IPS-15b (cell line): ENCODE data around the gene POLR2F.

ENCODE experiments used
- H3K27me3 ChIP-seq: one replicate; pipeline ENCODE4 v1.6.1; 2013; ENCODE audit warnings: low read length; ENCODE audit not compliant: control insufficient read depth, insufficient read depth
- H3K36me3 ChIP-seq: one replicate; pipeline ENCODE4 v1.6.1; 2013; ENCODE audit warnings: low read length; ENCODE audit not compliant: control insufficient read depth, insufficient read depth
- H3K4me1 ChIP-seq: one replicate; pipeline ENCODE4 v1.6.1; 2013; ENCODE audit warnings: mild to moderate bottlenecking, low read length; ENCODE audit not compliant: control insufficient read depth, insufficient read depth
- H3K4me3 ChIP-seq: one replicate; pipeline ENCODE4 v1.5.1; 2013; ENCODE audit warnings: low read depth, low read length
- H3K9ac ChIP-seq: one replicate; pipeline ENCODE4 v1.6.1; 2013; ENCODE audit warnings: low read depth, mild to moderate bottlenecking, low read length
- H3K9me3 ChIP-seq: one replicate; pipeline ENCODE4 v1.6.1; 2013; ENCODE audit warnings: mild to moderate bottlenecking, low read length; ENCODE audit not compliant: control insufficient read depth, insufficient read depth

Gene POLR2F

GRCh38 chr22:37913233-37913721, 40.2 kb upstream of the POLR2F start:
- Histone ChIP-seq H3K4me3 (no peak overlapping the region), H3K36me3 (peaks cover 5% of the 10 kb centered on the region), H3K4me1 (peaks cover 4% of the 10 kb centered on the region), H3K9me3 (no peaks in the 10 kb centered on the region), H3K27me3 (no peaks in the 10 kb centered on the region), H3K9ac (no peak overlapping the region)

DNA sequence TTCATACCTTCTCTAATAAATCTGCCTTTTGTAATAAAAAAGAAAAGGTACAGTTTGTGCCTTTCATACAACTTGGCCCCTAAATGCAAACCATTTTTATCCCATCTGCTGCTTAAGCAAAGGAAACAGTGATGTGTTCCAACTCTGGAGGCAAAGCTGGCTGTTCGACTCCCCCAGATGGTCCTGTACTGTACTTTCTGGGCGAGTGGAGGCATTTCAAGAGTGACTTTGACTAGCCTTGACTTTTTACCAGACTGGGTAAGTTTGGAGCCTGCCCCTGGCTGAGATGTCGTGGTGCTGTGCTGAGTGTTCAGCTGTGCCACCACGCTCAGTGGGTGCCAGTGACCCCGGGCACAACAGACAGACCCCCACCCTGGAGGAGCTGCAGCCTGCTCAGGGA, 37.2 kb upstream of the POLR2F start:
- H3K27me3 ChIP-seq, result no peaks in the 10 kb centered on the region
- H3K36me3 ChIP-seq, result peaks cover 10% of the 10 kb centered on the region

DNA sequence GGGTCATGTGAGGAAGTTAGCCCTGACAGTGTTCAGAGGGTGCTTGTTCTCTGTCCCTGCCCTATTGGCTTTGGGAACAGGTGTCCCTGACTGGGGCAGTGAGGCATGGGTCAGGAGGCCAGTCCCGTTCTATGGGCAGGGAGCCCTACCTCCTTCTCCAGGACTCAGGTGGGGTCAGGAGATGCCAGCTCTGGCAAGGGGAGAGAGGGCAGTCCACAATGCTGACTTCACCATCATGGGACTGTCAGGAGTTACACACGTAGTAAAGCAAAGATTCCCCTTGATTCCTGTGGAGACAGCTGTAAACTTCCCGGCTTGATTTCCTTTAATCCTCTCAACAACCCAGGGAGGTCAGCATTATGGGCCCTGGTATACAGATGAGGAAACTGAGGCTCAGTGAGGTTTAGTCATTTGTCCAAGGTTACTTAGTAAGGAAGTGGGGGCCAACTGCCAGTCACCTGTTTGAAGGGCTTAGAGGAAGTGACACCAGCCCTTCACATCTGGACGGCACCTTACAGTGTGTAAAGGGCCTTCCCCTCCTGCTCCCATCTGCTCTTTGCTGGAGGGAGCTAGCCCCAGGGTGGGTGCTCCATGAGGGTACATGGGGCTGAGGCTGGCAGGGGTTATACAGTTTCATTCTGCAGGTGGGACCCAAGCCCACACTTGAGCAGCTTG, 35.5 kb upstream of the POLR2F start:
- Histone ChIP-seq H3K4me3 (no peak overlapping the region), H3K27me3 (no peaks in the 10 kb centered on the region), H3K9ac (no peak overlapping the region), H3K9me3 (no peaks in the 10 kb centered on the region), H3K4me1 (no peaks in the 10 kb centered on the region), H3K36me3 (peaks cover 10% of the 10 kb centered on the region)

More for the DNA sequence above, 37.2 kb upstream of the POLR2F start:
- no peak overlapping the region for H3K4me3 ChIP-seq
- no peaks in the 10 kb centered on the region for H3K4me1 ChIP-seq
- no peak overlapping the region for H3K9ac ChIP-seq
- no peaks in the 10 kb centered on the region for H3K9me3 ChIP-seq

DNA sequence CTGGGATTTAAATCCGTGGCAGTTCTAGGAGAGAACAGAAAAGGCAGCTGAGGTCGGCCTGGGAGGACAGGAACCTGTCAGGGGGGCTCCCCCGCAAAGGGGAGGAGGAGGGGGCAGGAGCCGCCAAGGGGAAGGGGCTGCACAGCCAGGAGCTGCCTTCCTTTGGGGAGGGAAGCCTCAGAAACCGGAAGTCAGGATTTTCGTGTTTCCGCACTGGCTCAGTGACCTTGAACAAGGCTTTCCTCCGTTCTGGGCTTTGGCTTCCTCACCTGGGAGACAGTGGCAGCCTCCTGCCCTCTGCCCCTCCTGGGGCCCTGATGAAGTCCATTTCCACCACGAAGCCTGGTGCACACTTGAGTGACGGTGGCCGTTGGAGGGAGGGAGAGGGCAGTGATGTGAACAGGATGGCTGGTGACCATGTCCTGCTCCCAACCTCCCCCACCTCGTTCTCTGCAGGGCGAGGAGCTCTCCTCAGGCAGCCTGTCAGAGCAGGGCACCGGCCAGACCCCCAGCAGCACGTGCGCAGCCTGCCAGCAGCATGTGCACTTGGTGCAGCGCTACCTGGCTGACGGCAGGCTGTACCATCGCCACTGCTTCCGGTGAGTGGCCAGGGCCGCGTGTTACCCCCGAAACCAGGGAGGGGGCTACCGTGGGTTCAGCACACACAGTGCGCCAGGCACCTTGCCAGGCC, 34.8 kb upstream of the POLR2F start:
- Histone ChIP-seq H3K4me3 (no peak overlapping the region), H3K9me3 (no peaks in the 10 kb centered on the region), H3K36me3 (peaks cover 5% of the 10 kb centered on the region)

GRCh38 chr22:37920126-37920525, 33.4 kb upstream of the POLR2F start:
- Histone ChIP-seq H3K36me3 (peaks cover 5% of the 10 kb centered on the region), H3K9me3 (no peaks in the 10 kb centered on the region), H3K4me3 (no peak overlapping the region), H3K27me3 (no peaks in the 10 kb centered on the region), H3K9ac (no peak overlapping the region), H3K4me1 (no peaks in the 10 kb centered on the region)

More for the DNA sequence above, 34.8 kb upstream of the POLR2F start:
- Histone ChIP-seq H3K4me1 (no peaks in the 10 kb centered on the region), H3K9ac (no peak overlapping the region), H3K27me3 (no peaks in the 10 kb centered on the region)

DNA sequence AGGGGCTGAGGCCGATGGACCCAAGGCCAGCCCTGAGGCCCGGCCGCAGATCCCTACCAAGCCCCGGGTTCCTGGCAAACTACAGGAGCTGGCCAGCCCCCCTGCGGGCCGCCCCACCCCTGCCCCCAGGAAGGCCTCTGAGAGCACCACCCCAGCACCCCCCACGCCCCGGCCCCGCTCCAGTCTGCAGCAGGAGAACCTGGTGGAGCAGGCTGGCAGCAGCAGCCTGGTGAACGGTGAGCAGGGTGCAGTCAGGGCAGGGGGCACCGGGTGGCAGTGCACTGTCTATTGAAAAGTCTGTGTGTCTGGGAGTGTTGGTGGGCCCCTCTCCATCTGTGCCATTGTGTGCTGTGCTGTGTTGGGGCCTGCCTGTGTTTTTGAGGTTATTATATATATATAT, 31.3 kb upstream of the POLR2F start:
- Histone ChIP-seq H3K27me3 (no peaks in the 10 kb centered on the region), H3K9ac (no peak overlapping the region), H3K36me3 (peaks cover 15% of the 10 kb centered on the region), H3K4me3 (no peak overlapping the region), H3K9me3 (no peaks in the 10 kb centered on the region), H3K4me1 (no peaks in the 10 kb centered on the region)

DNA sequence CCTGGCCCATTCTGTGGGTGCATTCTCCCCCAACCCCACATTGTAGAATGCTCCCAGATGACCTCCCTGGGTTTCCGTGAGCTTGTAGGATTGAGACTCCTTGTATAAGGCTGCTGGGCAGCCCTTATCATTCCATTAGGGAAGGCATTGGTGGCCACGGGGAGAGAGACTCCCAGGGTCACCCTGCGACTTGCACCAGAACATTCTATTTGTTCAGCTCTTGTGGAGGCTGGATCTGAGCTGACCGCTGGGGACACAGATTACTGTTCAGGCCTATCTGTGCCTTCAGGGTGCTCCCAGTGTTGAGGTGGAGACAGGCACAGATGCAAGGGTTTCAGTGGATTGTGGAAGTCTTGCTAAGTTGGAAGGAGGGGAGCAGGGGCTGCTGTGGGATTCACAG, 29.6 kb upstream of the POLR2F start:
- Histone ChIP-seq H3K36me3 (peaks cover 21% of the 10 kb centered on the region), H3K4me3 (no peak overlapping the region), H3K27me3 (no peaks in the 10 kb centered on the region), H3K9ac (no peak overlapping the region), H3K9me3 (no peaks in the 10 kb centered on the region), H3K4me1 (no peaks in the 10 kb centered on the region)

DNA sequence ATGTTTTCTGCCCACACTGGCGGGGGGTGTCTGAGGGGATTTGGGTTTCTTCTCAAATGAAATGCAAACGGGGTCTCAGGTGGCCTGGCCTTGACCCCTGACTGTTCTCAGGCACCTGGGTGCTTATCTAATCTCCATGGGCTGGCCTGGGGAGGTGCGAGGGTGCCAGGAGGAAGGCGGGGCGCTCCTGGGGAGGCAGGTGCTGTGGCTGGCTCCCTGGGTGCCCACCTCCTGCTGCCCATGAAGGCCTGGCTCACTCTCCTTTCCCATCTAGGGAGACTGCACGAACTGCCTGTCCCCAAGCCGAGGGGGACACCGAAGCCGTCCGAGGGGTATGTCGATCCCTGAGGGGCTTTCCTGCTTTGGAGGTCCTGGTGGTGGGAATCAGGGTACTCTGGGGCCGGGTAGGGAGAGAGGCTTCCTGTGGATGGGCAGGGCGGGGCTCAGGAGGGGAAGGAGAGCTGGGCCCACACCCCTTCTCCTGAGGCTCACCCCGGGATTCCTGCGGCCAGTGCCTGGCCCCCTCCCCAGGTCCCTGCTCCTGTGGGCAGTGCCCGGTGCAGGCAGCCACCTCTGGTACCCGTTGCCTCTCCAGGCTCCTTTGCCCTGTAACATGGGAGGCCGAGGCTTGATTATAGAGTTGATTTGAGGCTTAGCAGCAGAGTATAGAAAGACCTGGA, 29.0 kb upstream of the POLR2F start:
- Histone ChIP-seq H3K4me3 (no peak overlapping the region), H3K27me3 (no peaks in the 10 kb centered on the region), H3K4me1 (no peaks in the 10 kb centered on the region), H3K9me3 (no peaks in the 10 kb centered on the region), H3K36me3 (peaks cover 24% of the 10 kb centered on the region), H3K9ac (no peak overlapping the region)

- no peak overlapping the region for H3K9ac ChIP-seq
- peaks cover 25% of the 10 kb centered on the region for H3K36me3 ChIP-seq
- H3K9me3 ChIP-seq, result no peaks in the 10 kb centered on the region
- no peak overlapping the region for H3K4me3 ChIP-seq
- no peaks in the 10 kb centered on the region for H3K27me3 ChIP-seq
- H3K4me1 ChIP-seq, result no peaks in the 10 kb centered on the region
These were observed 28.2 kb upstream of the POLR2F start for GRCh38 chr22:37925330-37925729.

DNA sequence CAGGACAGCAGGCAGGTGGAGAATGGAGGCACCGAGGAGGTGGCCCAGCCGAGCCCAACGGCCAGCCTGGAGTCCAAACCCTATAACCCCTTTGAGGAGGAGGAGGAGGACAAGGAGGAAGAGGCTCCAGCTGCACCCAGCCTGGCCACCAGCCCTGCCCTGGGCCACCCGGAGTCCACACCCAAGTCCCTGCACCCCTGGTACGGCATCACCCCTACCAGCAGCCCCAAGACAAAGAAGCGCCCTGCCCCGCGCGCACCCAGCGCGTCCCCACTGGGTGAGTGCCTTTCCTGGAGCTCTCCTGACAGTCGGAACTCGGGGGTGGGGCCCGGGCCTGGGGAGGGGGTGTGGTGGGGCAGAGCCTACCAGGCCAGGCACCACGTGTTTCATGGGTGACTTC, 27.7 kb upstream of the POLR2F start:
- Histone ChIP-seq H3K4me1 (no peaks in the 10 kb centered on the region), H3K4me3 (no peak overlapping the region), H3K9ac (no peak overlapping the region), H3K9me3 (no peaks in the 10 kb centered on the region), H3K27me3 (no peaks in the 10 kb centered on the region), H3K36me3 (peaks cover 25% of the 10 kb centered on the region)

GRCh38 chr22:37926358-37926757, 27.1 kb upstream of the POLR2F start:
- Histone ChIP-seq H3K36me3 (peaks cover 25% of the 10 kb centered on the region), H3K9ac (no peak overlapping the region), H3K9me3 (no peaks in the 10 kb centered on the region), H3K27me3 (no peaks in the 10 kb centered on the region), H3K4me1 (no peaks in the 10 kb centered on the region), H3K4me3 (no peak overlapping the region)
